Islet precursor cell (in vitro differentiated cells): Measurements from ENCODE around the gene IFNA2.
"Not testable (repeated sequence)": the region's sequence is repeated elsewhere in the genome, so short reads cannot be mapped to it uniquely, and the experiment has no call there.

Experiments
- DNase-seq: peaks from one replicate; pipeline ENCODE4 v3.0.0-alpha.2; 2018

The IFNA2 gene

GRCh38 chr9:21385131-21385670, at the start of gene IFNA2:
Gene IFNA2, minus strand, starts transcription at chr9:21385398. Its CDS starts 69 bp downstream, at chr9:21385329.
- DNase-seq = no peak

GRCh38 chr9:21435015-21435383, 49.8 kb upstream of the IFNA2 start:
- not testable (repeated sequence) for DNase-seq

DNA sequence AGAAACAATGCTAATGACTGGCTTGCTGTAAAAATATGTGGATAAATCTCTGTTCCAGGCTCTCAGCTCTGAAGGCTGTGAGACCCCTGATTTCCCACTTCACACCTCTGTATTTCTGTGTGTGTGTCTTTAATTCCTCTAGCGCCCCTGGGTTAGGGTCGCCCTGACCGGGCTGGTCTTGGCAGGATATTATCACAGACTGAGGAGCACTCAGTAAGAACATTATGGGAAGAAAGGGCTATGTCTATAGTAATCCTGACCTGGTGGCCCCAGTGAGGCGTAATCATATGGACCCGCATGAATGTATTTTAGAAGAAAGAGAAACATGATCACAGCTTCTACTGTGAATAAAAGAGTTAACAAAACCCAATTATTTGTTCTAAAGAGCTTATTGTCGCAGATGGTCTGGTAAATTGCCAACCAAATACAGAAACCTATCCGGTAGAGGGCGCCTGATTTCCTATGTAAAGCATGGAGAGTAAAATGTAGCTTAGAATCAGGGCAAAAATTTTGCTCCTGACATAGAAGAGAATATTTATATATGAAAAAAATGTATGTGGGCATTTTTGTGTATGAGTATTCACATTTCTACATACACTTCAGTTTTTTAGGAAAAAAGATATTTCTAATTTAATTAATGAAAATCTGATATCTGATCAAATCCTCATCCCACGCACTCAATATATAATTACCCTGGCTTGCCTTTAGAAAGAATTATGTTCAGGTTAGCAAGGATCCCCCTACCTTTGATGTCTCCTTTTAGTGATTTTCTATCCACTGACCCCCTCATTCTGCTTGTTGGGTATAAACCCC, 49.2 kb upstream of the IFNA2 start:
- no peak for DNase-seq

DNA sequence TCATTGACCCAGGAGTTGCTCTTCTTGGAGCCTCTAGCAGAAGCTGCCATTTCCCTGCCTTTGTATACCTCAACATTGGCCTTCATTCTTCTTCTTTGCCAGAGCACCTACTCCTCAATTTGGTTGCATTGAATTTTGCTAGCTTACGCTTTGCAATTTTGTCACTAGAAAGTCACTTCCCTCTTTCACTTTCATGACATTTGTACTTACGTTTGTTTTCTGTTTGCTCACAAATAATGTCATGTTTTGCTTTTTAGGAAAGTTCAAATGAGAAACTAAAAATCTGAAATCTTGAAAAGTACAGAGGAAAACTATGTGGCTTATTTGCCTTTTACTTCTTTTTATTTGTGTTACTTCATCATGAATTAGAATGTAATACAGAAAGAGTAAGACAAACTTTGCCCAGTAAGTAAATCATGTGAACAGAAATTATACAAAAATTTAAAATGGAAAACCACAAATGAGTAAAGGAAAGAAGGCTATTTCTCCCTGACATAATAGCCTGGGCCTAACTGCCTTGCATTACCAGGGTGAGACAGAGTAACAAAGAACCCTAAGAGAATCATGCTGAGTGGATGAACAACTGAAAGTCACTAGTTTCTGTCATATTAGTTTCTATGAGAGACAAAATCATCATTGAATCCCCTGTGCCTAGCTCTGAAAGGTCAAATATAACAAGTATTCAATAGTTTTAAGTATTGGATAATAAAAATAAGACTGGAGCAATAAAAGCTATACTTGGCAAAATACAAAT, 47.7 kb upstream of the IFNA2 start:
- DNase-seq = no peak

GRCh38 chr9:21429191-21429590, 44.0 kb upstream of the IFNA2 start:
- no peak for DNase-seq

DNA sequence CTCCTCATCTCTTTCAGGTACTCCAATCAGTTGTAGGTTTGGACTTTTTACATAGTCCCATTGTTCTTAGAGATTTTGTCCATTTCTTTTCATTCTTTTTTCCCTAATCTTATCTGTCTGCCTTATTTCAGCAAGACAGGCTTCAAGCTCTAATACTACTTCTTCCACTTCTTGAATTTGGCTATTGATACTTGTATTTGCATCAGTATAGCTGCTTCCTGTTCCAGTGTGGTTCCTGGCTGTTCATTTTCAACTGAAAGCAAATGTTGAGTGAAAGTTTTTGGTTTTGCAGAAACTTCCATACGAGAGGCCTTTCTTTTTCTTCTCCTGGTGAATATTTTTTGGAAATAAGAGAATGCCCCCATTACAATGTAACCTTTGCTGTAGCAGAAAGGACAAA, 43.0 kb upstream of the IFNA2 start:
- no peak for DNase-seq

DNA sequence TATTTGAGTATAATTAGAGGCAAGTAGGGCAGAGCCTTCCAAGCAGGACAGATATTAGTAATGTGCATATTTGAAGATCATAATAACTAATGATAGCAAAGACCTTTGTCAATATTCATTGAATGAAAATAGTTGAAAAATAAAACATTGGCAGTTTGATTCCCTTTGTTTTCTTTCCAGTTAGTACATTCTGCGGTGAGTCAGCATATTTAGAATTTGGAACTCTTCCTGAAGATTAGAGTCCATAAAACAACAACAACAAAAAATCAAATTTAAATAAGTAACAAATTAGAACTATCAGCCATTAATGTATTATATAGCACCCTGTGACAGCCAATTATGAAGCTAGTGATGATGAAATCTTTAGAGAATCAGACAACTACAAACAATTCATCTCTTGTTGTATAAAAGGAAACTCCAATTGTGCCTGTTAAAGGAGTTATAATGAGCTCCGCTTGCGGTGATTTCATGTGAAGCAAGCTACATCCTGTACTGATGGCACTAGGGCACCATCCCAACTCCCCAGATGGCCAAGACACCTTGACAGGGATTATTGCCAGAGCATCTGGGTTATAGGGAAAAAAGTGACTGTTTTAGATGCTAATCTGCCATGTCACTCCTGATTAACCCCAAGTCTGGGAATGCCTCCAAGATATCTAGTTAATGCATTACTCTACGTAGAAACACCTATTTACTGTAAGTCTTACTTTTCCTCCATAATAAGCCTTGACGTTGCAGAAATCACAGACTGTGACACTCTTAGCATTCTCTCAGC, 30.5 kb upstream of the IFNA2 start:
- no peak for DNase-seq

GRCh38 chr9:21414220-21414940, 29.2 kb upstream of the IFNA2 start:
- no peak for DNase-seq

DNA sequence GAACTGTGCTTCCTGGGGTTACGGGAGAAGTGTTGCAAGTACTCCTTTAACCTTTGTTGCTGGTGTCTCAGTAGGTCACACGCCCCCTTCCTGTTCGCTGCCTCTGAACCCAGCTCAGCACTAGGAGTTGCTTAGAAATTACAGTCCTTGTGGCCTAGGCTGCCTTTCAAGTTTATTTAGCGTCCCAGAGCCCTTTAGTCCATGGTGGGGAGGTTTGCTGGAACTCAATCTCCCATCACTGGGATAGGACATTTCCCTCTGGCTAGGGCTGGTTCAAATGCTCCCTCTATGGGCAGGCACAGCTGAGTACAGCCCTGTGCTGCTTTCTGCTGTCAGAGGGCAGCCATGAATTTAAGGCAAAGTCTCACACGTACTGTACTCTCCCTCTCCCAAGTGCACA, 28.4 kb upstream of the IFNA2 start:
- peak; percentile 53 for DNase-seq

- DNase-seq = no peak
Measured at GRCh38 chr9:21413151-21413550, 28.0 kb upstream of the IFNA2 start.

DNA sequence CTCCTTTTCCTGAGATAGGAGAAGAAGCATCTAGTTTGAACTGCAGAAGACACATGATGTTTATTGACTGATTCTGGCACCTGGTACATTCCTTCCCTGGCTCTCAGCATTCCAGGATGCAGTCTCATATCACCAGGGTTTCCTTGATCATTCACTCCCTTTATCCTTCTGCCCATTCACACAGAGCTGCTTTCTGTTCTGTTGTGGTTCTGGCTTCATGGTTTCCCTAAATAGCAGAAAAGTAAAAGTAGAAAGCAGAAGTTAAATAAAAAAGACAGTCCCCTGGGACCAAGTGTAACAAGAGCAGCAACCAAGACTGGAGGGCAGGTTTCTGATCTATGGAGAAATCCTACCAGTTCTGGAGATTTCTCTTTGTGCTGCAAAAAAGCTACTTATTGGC, 26.9 kb upstream of the IFNA2 start:
- peak; percentile 58 for DNase-seq

GRCh38 chr9:21408817-21409216, 23.6 kb upstream of the IFNA2 start, which contains the start of gene IFNA8:
Gene IFNA8, plus strand, starts transcription at chr9:21409117. Its CDS starts 60 bp downstream, at chr9:21409177.
- no peak for DNase-seq

DNA sequence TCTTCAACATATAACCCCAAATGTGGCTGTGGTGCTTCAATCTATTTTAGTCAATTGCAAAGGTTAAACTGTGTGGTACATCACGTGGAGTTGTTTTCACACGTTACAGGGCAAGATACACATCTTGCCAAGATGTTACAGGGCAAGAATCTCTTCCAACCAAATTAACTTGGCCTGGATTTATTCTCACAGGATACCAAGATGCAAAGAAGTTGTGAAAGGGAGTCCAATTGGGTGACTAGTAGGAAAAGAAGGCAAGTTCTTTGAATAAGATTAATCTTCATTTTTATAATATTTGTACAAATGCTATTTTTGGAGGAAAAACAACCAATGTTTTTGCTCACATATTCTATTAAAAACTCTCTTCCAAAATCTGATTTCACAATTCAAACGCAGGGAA, 18.9 kb upstream of the IFNA2 start:
- DNase-seq = no peak

DNA sequence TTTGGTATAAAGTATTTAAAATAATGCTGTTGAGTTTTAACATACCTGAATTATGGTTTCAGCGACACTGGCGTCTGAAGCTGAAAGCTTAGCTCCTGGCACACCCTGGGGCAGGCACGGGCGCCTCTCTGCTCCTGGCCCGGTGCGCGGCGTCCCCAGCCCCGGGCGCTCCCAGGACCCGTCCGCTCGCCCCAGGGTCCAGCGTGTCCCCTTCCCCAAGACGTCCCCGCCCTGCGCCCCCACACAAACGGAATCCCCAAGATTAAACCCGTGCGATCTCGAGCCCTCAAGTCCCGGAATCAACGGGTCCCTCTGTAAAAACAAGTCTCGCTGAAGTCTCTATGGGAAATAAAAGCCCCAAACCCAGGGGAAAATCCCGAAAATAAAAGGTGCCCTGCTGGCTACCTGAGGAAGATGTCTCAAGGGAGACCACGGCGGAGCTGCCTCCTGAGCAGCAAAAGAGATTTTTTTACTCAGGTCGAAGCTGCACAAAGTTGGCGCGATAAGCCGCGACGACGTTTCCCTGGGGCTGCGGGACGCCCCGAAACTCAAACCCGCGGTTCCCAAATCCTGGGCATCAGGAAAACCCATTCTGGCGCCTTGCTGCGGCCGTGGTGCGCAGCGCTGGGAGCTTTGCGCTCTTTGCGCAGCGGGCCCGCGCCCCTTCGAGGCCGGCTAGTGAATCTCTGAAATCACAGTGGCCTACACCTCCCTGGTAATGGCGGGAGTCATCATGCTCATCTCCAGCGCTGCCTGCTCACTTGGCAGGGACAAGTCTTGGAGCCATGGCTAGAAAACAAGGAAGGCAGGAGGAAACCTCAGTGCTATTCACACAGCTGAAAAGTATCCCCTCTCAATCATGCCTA, 17.4 kb upstream of the IFNA2 start:
- peak; percentile 78 for DNase-seq

DNA sequence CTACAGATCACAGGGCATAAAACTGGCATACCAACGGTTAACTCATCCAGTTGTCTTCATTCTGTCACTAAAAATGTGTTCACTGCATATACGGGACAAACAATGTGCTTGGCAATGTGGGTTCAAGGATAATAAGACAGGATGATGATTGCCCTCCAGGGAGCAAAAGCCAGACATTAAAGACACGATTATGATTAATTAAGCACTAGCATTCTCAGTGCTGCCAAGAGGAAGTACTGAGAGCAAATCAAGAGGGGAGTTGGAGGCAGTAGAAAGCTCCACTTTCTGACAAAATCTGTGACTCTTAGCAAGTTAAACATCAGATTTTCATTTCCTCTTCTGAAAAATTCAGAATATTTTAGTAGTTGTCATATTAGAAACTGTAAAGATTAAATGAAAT, 14.8 kb upstream of the IFNA2 start:
- DNase-seq = no peak

DNA sequence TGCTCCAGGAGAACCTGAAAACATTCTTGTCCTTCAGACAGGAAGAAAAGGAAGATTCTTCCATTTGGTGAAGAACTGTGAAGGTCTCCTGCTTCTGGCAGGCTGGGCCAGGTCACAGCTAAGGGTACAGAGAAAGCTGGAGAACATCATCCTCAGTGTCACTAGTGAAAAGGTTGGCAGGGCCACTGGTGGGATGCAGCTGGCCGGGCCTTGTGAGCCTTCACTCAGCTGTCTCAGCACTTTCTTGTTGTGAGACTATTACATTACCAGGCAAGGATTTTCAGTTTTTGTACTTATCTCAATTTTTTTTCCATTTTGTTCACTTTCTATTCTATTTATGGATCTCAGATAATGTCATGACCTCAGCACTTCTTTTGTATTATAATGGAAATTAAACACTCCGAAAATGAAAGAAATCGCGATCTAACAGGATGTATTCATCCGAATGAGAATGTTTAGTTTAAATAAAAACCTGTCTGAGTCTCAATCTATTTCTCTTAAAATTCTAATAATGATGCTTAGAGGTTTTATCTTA, 13.8 kb upstream of the IFNA2 start:
- DNase-seq = no peak

DNA sequence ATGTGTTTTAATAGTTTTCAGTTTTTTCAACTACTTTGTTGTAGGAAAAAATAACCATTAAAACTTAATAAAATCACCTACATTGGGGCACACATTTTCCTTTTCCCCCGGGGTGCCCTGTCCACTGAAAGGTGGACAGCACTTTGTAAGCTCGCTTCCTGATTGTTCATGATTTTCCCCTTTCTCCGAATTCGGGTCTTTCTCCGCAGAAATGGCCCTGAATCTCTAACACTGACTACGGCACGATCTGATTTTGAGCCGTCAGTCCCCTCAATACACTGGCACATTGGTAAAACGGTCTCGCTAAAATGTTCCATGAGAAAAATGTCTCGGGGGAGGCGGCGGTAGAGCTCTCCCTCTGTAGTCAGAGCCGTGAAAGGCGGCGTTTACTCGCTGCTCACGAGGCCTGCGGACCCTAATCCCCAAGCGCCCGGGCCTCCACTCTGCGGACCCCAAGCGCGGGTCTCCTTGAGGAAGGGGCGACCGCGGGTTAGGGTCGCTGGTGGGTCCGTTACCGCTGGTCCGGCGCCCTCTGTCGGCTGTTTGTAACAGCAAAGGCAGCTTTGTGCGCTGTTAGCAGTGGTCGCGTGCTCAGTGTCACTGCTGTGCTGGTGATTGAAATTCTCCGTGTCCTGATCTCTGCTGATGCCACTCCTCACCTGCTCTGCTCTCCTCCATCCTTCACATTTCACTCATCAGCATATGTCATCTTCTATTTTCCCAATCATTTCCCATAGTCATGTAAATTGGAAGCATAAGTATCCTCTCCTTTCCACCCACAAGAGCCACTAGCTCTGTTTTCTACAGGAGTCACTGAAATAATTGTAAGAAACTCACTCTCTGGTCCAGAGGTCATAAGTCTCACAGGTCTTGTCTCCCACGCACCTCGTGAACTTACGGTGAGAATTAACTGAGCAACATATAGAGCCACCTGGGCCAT, 10.8 kb upstream of the IFNA2 start:
- DNase-seq = peak; percentile 82

DNA sequence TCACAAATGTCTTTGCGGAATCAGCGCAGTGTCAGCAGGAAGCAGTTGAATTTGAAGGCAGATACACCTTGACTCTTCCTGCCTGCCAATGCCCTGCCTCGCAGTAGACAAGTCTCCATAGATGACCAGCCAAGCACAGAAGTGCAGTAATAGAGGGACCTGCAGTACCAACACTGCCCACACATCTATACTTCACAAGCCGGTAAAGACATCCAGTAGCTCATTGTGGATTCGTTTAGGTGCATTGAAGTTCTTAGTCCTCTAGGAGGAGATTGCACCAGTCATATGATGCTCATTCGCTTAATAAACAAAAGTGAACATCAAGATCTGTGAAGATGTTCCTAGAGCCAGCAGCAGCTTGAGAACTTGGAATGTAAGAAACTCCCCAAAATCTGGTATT, 7.1 kb upstream of the IFNA2 start:
- peak; percentile 68 for DNase-seq

DNA sequence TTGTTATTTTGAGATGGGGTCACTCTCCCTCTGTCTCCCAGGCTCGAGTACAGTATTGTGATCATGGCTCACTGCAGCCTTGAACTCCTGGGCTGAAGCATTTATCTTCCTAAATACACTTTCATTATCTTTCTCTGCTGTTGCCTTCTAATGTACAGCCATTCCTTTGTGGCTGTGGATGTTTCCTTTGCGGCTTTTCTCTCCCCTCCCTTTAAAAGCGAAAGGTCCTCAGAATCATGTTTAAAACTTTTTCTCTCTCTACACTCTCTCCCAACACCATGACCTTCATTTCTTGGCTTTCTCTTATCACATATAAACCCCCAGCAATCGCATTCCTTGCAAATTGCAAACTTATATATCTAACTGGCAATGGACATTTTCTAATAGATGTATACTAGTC, 1.6 kb downstream of the IFNA2 start:
- DNase-seq = no peak
